Astrocyte of the hippocampus (primary cell): Measurements from ENCODE around the gene TPM4.

Source experiments
- DNase-seq: peaks from one replicate; pipeline ENCODE4 v3.0.0; 2011; ENCODE audit warnings: low read depth, low spot score

Gene TPM4

DNA sequence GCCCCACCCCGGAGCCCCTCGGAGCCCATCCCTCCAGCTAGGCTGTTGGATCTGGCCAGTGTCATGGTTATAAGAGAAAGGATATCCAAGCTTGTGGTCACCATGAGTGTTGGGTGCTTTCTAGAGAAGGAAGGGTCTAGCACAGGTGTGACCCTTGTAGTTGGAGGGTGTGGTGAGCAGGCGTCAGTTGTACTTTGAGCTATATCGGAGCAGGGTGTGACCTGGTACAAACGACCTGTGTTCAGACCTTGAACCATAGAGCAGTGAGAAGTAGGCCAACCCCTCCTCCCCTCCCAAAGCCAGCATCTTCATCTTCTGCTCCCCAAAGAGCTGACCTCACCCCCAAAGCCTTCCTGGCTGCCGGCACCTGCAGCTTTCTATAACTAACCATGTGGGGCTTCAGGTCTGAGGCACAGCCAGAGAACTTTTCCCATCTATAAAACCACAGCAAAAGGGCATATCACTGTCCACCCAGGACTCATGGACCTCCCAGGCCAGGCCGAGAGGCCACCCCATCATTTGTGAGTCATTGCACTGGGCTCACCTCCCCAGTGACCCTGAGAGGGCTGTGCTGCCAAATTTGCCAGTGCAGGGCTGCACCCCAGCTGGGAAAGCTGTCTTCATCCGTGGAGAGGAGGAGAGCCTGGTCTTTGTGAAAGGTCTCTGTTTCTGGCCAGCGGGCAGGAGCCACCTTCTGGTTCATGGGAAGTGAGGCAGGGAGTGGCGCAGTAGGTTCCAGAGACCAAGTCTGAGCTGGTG lies 49.6 kb downstream of the TPM4 start:
- no peak for DNase-seq

DNA sequence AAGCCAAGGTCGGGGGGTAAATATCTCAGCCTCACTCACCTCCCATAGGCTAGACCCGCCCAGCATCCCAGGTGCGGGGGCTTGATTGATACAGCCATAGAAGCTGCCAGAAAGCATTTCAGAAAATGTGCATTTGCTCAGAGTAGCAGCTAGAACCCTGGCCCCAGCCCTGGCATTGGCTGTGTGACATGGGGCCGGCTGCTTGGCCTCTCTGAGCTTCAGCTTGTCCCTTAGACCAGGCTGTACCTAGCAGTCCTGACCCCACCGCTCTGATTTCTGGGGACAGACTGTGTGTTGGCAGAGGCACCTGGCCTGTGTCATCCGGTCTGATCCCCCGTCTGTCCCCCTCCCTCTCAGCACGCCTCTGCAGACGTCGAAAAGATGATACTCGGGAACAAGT lies 50.8 kb downstream of the TPM4 start:
- no peak for DNase-seq

DNA sequence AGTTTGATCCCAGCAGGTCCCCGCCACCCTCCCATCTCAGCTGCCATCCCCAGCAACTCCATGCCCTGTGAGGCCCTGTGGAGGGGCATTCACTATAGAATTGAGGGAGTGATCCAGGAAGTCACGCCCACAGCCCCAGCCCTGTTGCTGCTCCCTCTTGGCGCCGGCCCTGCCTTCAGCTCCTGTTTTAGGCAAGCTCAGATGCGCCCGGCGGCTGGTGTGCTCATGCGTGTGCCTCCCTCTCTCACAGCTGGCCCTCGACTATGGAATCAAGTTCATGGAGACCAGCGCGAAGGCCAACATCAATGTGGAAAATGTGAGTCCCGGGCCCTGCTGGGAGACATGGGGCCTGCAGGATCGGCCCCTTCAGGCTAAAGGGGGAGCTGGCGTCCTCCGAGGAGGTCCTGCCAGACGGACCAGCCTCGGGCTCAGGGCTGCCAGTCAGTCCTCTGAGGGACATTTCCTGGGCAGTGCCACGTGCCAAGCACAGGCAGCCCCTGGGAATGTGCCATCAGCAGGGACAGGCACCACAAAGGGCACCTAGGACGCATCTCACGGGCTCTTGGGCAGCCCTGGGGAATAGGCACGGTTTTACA lies 51.6 kb downstream of the TPM4 start:
- DNase-seq = no peak

DNA sequence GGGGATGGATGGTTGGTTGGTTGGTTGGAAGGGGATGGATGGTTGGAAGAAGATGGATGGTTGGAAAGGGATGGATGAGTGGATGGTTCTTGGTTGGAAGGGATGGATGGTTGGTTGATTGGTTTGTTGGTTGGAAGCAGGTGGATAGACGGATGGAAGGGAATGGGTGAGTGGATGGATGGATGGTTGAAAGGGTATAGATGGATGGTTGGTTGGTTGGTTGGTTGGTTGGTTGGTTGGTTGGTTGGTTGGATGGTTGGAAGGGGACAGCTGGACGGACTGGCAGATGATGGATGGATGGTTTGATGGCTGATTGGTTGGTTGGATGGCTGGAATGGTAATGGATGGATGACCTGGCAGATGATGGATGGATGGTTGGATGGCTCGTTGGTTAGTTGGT lies 55.4 kb downstream of the TPM4 start:
- no peak for DNase-seq

DNA sequence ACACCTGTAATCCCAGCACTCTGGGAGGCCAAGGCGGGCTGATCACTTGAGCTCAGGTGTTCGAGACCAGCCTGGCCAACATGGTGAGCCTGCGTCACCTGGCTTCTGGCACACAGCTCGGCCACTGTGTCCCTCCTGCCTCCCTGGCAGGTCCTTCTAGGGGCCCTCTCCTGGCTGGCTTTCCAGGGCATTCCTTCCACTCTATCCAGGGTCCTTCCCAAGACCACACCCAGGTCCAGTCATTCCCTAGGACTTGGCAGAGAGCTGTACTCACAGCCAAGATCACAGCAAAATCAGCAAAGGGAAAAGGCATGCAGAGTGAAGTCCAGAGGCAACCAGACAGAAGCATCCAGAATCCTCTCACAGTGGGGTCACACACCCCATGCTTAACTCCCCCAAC lies 57.5 kb downstream of the TPM4 start:
- no peak for DNase-seq

DNA sequence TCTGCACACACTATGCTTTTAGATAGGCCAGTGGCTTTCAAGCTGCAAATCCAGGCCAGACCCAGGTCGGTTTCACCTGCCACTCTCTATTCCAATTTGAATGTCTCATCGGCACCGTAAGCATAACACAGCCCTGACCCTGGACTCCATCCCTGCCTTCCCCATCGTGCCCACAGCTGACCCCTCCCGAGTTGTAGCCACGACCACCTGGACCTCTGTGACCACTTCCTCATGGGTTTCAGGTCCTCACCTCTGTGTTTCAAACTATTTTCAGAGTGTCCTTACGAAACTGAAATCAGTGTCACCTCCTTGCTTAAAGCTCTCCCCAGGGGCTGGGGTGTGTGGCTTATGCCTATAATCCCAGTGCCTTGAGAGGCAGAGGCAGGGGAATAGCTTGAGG lies 58.2 kb downstream of the TPM4 start:
- no peak for DNase-seq

DNA sequence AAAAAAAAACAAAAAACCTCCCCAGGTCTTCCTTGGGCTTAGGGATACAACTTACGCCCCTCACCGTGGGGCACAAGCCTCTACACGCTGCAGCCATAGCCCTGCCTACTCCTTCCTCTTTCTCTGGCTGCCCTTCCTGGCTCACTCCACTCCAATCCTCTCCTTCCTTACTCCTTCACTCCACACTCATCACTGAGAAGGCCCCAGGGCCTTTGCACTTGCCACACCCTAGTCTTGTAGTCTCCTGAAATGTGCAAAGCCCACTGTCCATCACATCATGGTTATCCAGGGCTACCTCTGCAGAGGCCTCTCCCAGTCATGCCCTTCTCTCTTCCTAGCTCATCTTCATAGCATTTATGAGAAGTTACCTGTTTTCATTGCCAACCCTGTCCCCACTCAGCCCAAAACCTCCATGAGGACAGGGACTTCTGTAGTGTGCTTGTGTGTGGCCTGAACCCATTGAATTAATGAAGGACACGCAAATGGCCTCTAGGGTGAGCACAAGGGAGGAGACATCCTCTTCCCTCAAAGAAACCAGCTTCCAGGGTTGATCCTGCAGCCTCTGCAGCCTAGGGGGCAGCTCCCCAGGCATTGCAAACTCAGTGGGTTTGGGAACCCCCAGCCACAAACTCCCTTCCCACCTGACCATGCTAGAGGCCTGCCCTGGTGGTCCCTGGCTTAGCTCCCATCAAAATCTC lies 59.3 kb downstream of the TPM4 start:
- DNase-seq = no peak

DNA sequence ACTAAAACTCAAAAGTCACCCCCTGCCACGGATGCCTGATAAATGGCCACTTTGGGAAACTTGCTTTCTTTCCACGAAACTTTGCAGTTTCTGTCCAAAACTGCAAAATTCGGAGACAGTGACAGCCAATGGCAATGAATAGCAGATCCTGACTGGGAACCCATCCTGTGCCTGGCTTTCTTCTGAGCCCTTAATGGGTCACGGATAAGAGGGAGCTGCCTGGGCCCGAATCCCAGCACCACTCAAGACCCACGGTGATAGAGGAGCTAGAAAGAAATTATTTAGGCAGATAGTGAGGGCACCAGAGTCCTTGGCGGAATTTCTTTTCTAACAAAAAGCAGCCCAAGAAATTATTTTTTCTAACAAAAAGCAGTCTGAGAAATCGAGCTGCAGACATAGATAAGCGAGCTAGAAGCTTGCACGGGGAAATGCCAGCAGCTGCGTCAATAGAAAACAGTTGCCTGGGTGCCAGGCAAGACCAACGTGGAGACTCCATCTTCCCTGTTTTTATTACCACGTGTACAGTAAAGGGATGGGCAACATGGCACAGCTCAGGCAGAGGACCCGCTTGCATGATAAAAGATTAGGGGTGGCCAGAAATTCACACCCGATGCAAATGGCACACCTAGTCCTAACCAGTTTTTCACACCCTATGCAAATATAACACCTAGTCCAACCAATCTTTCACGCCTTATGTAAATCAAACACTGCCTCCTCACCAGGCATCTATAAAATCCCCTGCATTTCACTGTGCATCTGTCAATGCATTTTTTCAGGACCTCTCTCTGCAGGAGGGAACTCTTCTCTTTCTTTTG lies 60.1 kb downstream of the TPM4 start:
- no peak for DNase-seq

DNA sequence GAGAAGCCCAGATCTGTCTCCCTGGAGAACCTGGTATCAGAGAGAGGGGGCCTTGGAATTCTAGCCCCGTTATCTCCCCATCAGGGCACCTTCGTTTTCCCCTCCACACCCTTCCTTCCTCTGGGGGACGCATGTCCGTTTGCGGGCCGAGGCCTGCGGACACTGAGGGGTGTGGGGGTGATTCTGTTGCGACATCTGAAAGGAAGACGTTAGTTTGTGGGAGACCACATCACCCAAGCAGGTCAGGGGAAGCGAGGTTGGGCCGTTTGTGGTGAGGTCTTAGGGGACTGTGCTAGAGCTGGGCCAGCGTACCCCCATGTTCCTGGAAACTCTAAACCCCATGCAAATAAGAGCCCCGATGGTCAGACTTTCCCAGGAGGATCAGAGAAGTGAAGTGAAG lies 63.5 kb downstream of the TPM4 start:
- DNase-seq = no peak

DNA sequence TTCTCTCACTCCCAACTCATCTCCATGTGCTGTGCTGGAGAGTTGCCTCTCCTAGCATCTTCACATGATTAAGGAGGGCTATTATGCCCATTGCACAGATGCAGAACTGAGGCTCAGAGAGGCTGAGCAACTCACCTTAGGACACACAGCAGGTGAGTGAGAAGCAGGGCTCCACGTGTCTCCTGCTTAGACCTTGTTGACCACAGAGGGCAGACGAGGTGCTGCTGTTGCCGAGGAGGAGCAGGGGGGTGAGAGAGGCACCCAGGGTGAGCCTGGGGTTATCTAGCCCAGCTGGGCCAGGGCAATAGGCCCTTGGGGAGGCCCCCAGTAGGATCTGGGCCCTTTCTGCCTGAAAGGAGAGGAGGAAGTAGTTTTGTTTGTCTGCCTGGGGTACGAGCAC lies 64.7 kb downstream of the TPM4 start:
- no peak for DNase-seq

DNA sequence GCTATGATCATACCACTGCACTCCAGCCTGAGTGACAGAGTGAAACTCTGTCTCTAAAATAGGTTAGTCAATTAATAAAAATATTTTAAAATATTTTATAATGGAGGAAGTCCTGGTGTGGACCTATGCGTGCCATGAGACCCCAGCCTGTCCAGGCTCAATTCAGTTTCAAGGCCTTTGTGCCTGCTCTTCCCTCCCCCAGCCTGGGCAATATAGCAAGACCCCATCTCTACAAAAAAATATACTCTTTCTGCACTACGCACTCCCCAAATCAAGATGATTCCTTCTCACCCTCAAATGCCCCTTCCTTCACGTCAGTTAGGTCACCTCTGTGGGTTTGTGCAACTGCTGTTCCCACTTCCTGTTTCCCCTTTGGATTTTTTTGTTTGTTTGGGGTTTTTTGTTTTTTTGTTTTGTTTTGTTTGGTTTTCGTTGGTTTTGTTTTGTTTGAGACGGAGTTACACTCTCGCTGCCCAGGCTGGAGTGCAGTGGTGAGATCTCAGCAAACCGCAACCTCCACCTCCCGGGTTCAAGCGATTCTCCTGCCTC lies 65.8 kb downstream of the TPM4 start:
- DNase-seq = no peak

DNA sequence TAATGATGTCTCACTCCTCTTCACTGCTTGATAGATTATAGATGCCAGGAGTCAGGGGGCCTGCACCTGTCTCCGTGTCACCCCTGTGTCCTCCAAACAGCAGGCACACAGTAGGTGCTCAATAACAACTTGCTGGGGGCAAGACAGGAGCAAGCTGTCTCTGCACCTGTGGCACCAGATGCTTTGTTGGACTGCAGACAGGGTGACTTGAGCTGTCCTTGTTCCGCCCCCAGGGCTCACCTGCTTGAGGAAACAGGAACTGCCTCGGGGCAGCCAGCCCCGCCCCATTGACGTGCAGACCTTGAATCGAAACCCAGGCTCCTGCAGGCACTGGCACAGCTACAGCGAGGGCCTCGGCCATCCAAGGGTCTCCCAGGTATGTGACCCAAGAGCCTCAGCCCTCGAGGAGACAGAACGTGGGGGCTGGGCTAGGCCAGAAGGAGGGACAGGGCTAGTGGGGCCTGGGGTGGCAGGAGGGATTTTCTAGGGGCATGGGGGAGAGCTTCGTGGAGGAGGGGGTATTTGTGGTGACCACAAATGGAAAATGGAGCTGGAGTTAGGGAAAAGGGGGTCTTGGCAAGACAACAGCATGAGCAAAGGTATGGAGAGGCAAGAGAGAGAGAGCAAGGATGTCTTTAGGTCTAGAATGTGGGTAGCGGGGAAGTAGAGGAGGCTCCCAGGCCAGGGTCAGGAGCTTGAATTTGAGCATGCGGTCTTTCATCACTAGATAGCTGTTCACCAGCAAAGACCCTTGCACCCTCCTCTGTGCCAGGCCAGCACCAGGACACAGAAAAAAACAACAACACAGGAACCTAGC lies 67.3 kb downstream of the TPM4 start, which contains the start of gene HSH2D:
Gene HSH2D (plus strand): TSS at position 287 of the 817 bp plus-strand sequence. CDS start 5,066 bp downstream, outside the sequence.
- no peak for DNase-seq

DNA sequence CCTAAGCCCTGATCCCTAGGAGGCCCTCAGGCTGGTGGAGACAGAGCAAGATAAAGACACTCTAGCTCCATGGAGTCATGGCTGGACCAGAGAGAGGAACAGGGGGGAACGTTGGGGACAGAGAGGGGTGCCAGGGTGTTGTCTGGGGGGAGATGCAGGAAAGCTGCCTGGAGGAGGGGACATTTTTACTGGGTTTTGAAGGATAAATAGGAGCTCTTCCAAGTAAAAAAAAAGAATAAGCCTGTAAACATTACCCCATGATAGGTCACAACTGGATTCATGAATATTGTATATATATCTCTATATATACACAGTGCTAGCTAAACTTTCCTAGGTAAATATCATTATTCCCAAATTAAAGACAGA lies 67.9 kb downstream of the TPM4 start:
- no peak for DNase-seq

DNA sequence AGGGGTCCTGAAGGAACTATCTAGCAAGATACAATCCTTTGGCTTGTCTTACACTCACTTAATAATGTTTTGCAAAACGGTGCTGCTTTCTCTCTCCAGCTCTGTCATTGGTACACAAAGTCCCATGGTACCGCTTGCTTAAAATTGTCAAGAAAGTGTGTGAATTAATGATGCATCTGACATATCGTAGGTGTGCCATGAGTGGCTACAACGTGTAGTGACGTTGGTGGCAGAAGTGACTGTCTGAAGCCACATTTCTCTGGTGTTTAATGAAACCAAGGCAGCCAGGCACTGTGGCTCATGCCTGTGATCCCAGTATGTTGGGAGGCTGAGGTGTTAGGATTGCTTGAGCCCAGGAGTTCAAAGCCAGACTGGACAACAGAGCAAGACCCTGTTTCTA lies 69.8 kb downstream of the TPM4 start:
- DNase-seq = no peak

DNA sequence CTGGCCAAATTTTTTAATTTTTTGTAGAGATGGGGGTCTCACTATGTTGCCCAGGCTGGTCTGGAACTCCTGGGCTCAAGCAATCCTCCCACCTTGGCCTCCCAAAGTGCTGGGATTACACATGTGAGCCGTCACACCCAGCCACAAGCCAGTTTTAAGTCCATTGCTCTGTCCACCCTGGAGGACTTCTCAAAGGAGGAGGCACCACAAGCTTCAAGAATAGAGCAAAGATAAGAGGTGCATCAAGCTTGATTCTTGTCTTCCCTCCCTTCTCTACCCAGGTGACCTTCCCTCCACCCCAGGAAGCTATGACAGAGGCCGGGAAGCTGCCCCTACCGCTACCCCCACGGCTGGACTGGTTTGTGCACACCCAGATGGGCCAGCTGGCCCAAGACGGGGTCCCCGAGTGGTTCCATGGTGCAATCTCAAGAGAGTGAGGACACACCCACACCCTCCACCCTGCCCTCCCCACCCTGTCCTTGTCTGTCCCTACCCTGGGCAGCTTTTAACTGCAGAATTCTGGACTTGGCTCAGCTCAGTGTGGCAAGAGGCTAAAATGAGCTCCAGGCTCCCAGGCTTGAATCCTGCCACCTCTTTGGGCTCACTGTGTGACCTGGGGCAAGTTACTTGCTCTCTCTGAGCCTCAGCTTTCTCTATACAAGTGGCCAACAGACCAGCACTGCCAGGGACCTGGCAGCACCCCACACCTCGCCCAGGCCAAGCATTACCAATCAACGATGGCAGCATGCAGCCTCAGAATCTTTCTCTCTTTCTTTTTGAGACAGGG lies 72.3 kb downstream of the TPM4 start:
- no peak for DNase-seq
